Fibroblast of lung (primary cell): ENCODE data around the gene CHADL.

Source experiments
- EZH2 ChIP-seq: IDR thresholded peaks from 2 replicates; pipeline ENCODE4 v1.5.1; 2012; ENCODE audit warnings: low read length, control low read depth, mild to moderate bottlenecking; ENCODE audit errors: missing control alignments
- TF ChIP-seq, protein P1 (sequence below), 2 donors: IDR thresholded peaks in 1 of 2; conservative IDR thresholded peaks in 1 of 2; 1 replicate in 1 of 2; 2 replicates in 1 of 2; pipeline ENCODE4 v1.5.1; 2011 to 2012; ENCODE audit warnings: low read length in 2 of 2, control low read depth in 1 of 2, inconsistent platforms in 1 of 2, low read depth in 1 of 2, mild to moderate bottlenecking in 1 of 2

- TF ChIP-seq, protein P1, sequence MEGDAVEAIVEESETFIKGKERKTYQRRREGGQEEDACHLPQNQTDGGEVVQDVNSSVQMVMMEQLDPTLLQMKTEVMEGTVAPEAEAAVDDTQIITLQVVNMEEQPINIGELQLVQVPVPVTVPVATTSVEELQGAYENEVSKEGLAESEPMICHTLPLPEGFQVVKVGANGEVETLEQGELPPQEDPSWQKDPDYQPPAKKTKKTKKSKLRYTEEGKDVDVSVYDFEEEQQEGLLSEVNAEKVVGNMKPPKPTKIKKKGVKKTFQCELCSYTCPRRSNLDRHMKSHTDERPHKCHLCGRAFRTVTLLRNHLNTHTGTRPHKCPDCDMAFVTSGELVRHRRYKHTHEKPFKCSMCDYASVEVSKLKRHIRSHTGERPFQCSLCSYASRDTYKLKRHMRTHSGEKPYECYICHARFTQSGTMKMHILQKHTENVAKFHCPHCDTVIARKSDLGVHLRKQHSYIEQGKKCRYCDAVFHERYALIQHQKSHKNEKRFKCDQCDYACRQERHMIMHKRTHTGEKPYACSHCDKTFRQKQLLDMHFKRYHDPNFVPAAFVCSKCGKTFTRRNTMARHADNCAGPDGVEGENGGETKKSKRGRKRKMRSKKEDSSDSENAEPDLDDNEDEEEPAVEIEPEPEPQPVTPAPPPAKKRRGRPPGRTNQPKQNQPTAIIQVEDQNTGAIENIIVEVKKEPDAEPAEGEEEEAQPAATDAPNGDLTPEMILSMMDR (conservative IDR thresholded peaks at IDR 0.05 in 1 of 2, IDR thresholded peaks at IDR 0.05 in 1 of 2; ENCODE audit: low read depth in 1 of 2, low read length in 2 of 2) = no peak
- no peak for TF ChIP-seq EZH2
These were observed 31.1 kb upstream of the CHADL start for GRCh38 chr22:41271787-41272186.
